NCI-H748 (cell line): ENCODE results near the gene KCTD19.
"Not testable (repeated sequence)": the region's sequence is repeated elsewhere in the genome, so short reads cannot be mapped to it uniquely, and the experiment has no call there.

Experiments used
- DNase-seq: peaks from one replicate; lab custom pipeline; 2025; ENCODE audit not compliant: unreplicated experiment; lab: John Stamatoyannopoulos, UW

KCTD19 gene

GRCh38 chr16:67326472-67327309 lies at the start of gene KCTD19, which contains the start of gene LRRC36:
Gene KCTD19 (minus strand): TSS chr16:67326741. CDS start chr16:67326707, 34 bp downstream.
Gene LRRC36 (plus strand): TSS chr16:67326815. CDS start chr16:67326863, 48 bp downstream.
- peak; percentile 85 for DNase-seq

- not testable (repeated sequence) for DNase-seq
Observed at GRCh38 chr16:67376012-67376411, 49.5 kb upstream of the KCTD19 start.

- peak; percentile 15 for DNase-seq
Observed at GRCh38 chr16:67372664-67373063, 46.1 kb upstream of the KCTD19 start.

- no peak for DNase-seq
Observed at GRCh38 chr16:67370661-67371060, 44.1 kb upstream of the KCTD19 start.

GRCh38 chr16:67364600-67365235 lies 38.2 kb upstream of the KCTD19 start:
- no peak for DNase-seq

GRCh38 chr16:67361038-67361437 lies 34.5 kb upstream of the KCTD19 start:
- no peak for DNase-seq

- DNase-seq: not testable (repeated sequence)
Observed at GRCh38 chr16:67359540-67360269, 33.2 kb upstream of the KCTD19 start.

- peak; percentile 1 for DNase-seq
Observed at GRCh38 chr16:67357561-67357960, 31.0 kb upstream of the KCTD19 start.

GRCh38 chr16:67356396-67356795 lies 29.9 kb upstream of the KCTD19 start:
- DNase-seq: no peak

GRCh38 chr16:67352463-67352862 lies 25.9 kb upstream of the KCTD19 start:
- not testable (repeated sequence) for DNase-seq

- DNase-seq: no peak
Observed at GRCh38 chr16:67350324-67350723, 23.8 kb upstream of the KCTD19 start.

- peak; percentile 16 for DNase-seq
Observed at GRCh38 chr16:67349172-67349571, 22.6 kb upstream of the KCTD19 start.

- DNase-seq: no peak
Observed at GRCh38 chr16:67346341-67346740, 19.8 kb upstream of the KCTD19 start.

- DNase-seq: no peak
Observed at GRCh38 chr16:67345401-67345800, 18.9 kb upstream of the KCTD19 start.

- no peak for DNase-seq
Observed at GRCh38 chr16:67342616-67343015, 16.1 kb upstream of the KCTD19 start.

GRCh38 chr16:67341250-67341649 lies 14.7 kb upstream of the KCTD19 start:
- no peak for DNase-seq

- no peak for DNase-seq
Observed at GRCh38 chr16:67339453-67339852, 12.9 kb upstream of the KCTD19 start.

GRCh38 chr16:67336648-67337047 lies 10.1 kb upstream of the KCTD19 start:
- no peak for DNase-seq

- DNase-seq: no peak
Observed at GRCh38 chr16:67336116-67336515, 9.6 kb upstream of the KCTD19 start.

- DNase-seq: no peak
Observed at GRCh38 chr16:67333315-67333714, 6.8 kb upstream of the KCTD19 start.

- no peak for DNase-seq
Observed at GRCh38 chr16:67329901-67330300, 3.4 kb upstream of the KCTD19 start.

GRCh38 chr16:67327743-67328142 lies 1.2 kb upstream of the KCTD19 start:
- no peak for DNase-seq
